ENCODE results near the gene DYNLT4.
A peak's percentile ranks its signal among the peaks of the same experiment; 100 is the strongest.
"Not testable (repeated sequence)": the region's sequence is repeated elsewhere in the genome, so short reads cannot be mapped to it uniquely, and the experiment has no call there.

The DYNLT4 gene, protein sequence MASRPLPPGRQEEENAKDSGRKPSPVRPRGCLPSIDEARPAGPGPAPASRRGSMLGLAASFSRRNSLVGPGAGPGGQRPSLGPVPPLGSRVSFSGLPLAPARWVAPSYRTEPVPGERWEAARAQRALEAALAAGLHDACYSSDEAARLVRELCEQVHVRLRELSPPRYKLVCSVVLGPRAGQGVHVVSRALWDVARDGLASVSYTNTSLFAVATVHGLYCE

DNA sequence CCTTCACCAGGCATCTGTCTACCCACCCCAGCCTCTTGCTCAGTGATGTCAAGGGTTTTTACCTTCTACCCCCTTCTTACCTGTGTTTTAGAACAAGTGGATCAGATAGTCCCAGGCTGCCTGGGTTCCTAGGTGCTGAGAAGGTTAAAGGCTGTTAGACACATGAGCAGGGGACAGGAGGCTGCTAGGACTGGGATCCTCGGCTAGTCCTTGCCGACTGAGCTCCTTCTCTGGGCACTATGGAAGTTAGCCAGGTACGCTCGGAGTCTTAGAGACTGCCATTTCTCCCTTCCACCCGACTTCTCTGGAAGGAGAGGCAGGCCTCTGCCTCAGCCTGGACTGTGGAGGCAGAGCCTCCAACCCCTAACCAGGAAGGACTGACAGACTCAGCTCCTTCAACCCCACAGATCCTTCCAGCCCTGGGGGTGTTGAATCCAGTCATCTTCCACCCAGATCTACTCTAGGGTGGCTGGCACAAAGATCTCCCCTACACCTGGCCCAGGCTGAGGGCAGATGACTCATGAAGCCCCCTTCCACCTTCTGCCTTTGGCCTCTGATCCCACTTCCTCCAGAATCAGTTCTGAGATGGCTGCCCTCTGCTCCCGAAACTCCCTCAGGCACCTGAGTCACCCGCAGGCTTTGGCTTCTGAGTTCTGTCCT is at the start of gene DYNLT4:
Gene DYNLT4 (minus strand): TSS at position 648 of the 660 bp plus-strand sequence. CDS start 683 bp downstream, outside the sequence.
- no peak for DNase-seq

DNA sequence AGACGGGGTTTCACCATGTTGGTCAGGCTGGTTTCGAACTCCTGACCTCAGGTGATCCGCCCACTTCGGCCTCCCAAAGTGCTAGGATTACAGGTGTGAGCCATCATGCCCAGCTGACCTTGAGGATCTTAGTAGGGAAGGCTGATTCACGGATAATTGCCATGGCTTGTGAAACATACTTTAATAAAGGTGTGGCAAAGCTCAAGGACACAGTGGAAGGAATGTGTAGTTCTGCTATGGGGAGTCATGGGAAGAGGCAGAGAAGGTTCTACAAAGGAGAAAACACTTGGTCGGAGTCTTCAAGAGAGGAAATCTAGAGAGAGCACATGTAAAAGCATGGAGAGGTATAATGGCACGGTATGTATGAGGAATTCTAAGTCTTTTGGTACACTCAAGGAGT is 48.6 kb upstream of the DYNLT4 start:
- no peak for DNase-seq

DNA sequence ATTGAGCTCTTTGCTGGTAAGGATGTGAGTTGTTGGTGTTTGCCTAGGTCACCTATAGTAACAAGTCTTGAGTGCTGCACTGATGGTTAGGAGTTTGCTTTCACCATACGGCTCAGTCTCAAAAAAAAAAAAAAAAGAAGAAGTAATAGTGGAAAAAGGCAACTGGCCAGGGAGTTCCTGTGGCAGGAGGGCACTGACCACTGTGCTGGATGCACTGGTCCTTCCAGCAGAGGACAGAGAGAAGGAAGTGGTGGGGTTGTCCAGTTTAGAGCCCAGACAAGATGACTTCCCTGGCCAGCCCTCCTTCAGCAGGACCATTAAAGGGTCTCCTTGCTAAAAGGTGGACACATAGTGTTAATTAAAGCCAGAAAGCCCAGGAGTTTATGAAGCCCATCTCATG is 47.8 kb upstream of the DYNLT4 start:
- DNase-seq = no peak

DNA sequence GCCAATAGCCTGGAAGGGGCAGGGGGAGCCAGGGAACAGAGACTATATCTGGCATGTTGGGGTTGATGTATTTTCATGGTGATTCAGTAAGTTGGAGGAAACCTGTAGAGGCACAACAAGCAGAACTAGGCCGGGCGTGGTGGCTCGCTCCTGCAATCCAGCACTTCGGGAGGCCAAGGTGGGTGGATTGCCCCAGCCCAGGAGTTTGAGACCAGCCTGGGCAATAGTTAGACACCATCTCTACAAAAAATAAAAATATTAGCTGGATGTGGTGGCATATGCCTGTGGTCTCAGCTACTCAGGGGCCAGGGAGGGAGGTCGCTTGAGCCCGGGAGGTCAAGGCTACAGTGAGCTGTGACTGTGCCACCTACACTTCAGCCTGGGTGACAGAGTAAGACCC is 46.0 kb upstream of the DYNLT4 start:
- no peak for DNase-seq

DNA sequence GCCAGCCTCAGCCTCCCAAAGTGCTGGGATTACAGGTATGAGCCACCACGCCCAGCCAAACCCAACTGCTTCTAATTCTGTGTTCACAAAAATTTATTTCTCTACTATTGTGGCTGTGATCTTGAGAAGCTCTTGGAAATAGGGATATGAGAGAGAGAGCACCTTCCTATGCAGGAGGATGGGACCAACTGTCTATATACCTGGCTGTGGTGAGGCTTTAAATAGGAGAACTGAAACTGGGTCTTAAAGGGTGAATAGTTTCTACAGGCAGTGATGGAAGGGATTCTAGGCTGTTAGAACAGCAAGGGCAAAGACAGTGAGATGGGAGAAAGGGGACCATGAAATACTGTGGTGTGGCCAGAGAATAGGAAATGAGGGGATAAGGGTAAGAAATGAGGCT is 44.2 kb upstream of the DYNLT4 start:
- DNase-seq = no peak

- DNase-seq = no peak
These were observed 42.5 kb upstream of the DYNLT4 start for GRCh38 chr1:44849575-44850132.

DNA sequence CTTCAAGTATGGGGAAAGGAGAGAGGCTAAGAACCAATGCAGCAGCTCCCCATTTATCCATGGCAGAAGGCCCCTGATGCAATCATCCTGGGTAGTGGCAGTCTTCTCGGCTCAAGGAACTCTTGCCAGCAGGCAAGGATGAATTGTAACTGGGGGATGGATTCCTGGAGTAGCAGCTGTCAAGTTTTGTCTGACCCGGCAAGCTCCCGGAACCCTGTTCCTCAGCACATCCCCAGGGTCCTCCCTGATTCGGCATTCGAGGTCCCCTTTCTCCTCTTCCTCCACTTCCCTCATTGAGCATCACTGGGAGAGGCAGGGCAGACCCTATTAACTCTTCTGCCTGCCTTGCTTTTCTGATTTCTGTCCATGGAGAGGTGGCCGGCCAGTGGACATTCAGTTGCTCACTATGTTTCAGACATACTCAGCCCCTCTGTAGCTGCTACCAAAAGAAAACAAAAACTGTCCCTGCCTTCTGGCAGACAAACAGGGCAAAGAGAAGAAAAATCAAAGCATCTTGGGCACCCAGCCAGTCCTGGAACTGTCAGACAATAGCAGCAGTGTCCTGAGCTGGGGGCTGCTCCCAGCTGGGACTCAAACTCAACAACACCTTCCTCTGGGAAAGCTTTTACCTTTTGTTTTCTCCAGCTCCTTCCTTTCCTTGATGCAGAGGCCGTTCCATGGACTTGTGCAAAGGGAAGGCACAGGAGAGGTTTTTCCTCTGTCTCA is 41.5 kb upstream of the DYNLT4 start:
- DNase-seq = peak in 1 of 2 donors; percentile 53

- no peak for DNase-seq
These were observed 40.7 kb upstream of the DYNLT4 start for GRCh38 chr1:44847845-44848244.

GRCh38 chr1:44846985-44847384 is 39.8 kb upstream of the DYNLT4 start:
- DNase-seq = no peak

DNA sequence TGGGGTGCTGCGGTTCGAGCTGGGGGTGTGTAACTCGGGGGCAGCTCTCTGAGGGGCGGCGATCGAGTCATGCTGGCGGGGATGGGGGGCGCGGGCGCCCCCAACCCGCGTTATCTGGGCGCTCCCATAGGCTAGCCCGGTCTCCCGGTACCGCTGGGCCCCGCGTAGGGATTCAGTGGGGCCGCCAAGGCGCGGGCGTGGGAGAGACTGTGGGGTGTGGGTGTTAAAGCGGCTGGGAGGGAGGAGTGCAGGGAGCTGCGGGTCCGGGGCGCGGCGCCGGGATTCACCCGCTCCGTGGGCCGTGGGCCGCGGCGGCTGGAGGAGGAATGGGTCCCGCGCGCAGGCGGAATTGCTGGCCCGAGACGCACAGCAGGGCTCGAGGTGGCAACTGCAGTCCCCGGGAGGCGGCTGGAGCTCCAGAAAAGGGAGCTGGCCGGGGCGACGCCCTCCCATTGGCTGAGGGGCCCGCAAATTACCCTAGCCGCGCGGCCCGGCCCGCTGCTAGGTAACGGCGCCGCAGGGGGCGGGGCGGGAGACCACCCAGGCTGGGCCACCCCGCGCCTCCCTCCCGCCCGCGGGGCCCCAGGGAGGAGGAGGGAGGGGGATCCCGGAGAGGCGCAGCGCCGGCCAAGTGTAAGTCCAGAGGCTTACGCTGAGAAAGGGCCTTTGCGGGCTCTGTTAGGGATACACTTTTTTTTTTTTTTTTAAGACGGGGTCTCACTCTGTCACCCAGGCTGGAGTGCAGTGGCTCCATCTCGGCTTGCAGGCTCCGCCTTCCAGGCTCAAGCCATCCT is 35.9 kb upstream of the DYNLT4 start, which contains the start of gene PTCH2:
Gene PTCH2 (minus strand): TSS at position 392 of the 794 bp plus-strand sequence. CDS start 321 bp downstream, at position 71.
- DNase-seq = peak in 1 of 2 donors; percentile 34

- DNase-seq = no peak
These were observed 35.3 kb upstream of the DYNLT4 start for GRCh38 chr1:44842486-44842861.

- DNase-seq = no peak
These were observed 32.4 kb upstream of the DYNLT4 start for GRCh38 chr1:44839576-44839975.

- DNase-seq = not testable (repeated sequence)
These were observed 31.1 kb upstream of the DYNLT4 start for GRCh38 chr1:44838294-44838693.

GRCh38 chr1:44835738-44836675 is 28.9 kb upstream of the DYNLT4 start:
- peak; percentile 53 to 66 for DNase-seq

- DNase-seq = no peak
These were observed 27.2 kb upstream of the DYNLT4 start for GRCh38 chr1:44834328-44834727.

DNA sequence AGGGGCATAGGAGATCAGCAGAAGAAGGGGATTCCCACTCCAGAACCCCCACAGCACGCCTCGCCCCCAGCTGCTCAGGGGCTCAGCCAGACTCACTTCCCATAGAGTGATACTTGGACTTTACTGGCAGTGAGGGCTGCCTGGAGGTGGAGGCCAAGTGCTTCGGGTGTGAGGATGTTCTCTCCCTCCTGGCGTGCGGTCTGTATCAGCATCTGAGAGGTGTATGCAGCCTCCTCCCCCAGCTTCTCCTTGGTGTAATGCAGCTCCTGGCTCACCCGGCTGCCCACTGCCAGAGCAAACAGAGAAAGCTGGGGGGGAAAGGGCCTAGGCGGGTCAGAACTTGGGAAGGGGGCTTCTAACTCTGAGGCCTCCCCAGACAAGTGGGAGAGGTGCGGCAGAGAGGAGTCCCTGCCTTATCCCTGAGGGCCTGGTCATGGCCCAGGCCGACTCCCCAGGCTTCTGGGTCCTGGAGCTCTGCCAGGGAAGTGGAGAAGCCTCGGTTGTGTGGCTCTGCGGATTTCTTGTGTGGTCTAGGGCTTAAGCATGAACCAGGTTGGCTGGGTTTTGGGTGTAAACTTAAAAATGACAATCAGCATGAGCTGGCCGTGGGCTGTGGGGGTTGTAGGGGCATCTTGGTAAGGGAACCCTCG is 25.0 kb upstream of the DYNLT4 start:
- DNase-seq = no peak

DNA sequence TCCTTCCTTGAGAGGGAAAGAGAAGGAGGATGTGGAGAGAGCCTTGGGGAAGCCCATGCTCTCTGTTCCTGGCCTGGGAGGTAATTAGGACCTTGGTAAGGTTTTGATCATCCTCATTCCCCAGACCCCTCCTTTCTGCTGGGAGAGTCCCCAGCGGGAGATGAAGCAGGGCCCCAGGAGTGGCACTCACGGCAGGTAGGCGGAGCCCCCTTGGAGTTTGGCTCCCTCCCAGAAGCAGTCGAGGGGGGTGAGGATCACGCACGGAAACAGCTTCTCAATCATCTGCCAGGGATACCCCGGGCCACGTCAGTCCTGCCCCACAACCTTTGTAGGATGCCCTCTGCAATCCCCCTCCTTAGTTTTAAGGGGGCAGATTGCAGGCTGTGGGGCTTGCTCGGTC is 24.4 kb upstream of the DYNLT4 start:
- DNase-seq = no peak

GRCh38 chr1:44830900-44831304 is 23.8 kb upstream of the DYNLT4 start:
- DNase-seq = no peak

DNA sequence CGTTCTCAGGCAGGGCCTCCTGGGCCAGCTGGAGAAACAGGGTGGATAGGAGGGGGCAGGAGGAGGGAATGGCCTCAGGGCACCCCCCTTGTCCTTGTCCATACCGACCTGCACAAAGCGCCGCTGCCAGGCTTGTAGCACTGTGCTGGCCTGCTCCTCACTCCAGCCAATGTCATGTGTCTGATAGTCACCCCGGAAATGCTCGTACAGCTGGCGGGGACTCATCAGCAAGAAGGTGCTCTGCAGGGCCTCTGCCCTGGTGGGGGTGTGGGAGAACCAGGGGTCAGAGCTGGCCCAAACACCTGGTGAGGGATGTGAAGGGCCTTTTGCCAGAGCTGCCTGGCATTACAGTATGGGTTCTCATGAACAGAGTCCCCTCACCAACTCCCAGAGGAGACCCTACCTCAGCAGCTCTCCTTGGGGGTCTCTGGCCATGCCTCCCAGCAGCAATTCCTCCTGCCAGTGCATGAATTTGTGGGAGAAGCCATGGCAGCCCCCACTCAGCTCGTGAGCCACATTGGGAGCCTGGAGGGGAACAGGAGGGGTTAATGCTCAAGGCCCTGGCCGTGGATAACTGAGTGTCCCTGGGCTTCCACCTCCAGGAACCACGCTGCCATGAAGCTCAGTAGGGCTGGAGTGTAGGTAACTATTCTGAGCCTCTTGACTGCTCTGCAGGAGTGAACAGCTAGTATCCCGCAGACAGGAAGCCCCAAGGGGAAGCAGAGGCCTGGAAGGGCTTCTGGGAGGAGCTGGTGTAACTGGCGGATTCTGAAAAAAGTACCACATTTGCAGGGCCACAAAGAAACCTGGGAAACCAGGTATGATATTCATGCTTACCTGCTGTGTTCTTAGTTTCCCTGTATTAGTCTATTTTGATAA is 22.6 kb upstream of the DYNLT4 start:
- no peak for DNase-seq

Data from hippocampal formation (tissue), 2 donors.